SU-DHL-6 (cell line): ENCODE measurements around the gene P3H1.

Experiments used
- H2AFZ ChIP-seq: fragments of 200-600 bp; sonication (generic); 2 replicates; pipeline ENCODE4 v1.6.1; 2014; ENCODE audit warnings: low read depth, mild to moderate bottlenecking, moderate library complexity, mixed read lengths, antibody characterized with exemption, low read length; ENCODE audit not compliant: severe bottlenecking
- H3F3A ChIP-seq: fragments of 200-600 bp; shearing (Covaris generic); 2 replicates; pipeline ENCODE4 v1.6.0; 2016; ENCODE audit warnings: antibody characterized with exemption, mild to moderate bottlenecking; ENCODE audit not compliant: insufficient read depth
- H3K27ac ChIP-seq: fragments of 200-600 bp; sonication (generic); 2 replicates; pipeline ENCODE4 v1.5.1; 2016; ENCODE audit warnings: low read depth, mild to moderate bottlenecking, low read length, moderate library complexity, mixed read lengths
- H3K27me3 ChIP-seq: fragments of 200-600 bp; sonication (generic), shearing (Covaris generic); 2 replicates; pipeline ENCODE4 v1.6.0; 2014; ENCODE audit warnings: mild to moderate bottlenecking, low read length
- H3K36me3 ChIP-seq: fragments of 200-600 bp; sonication (generic); 2 replicates; pipeline ENCODE4 v1.6.1; 2014; ENCODE audit warnings: mild to moderate bottlenecking, low read length, mixed read lengths
- H3K4me2 ChIP-seq: fragments of 300-600, 200-600 bp; shearing (Covaris generic), sonication (generic); 2 replicates; pipeline ENCODE4 v1.6.0; 2014; ENCODE audit warnings: low read length, low read depth, mild to moderate bottlenecking; ENCODE audit not compliant: poor library complexity, severe bottlenecking
- H3K4me3 ChIP-seq: fragments of 200-600 bp; sonication (generic); 2 replicates; pipeline ENCODE4 v1.5.1; 2014; ENCODE audit warnings: antibody characterized with exemption, low read length, mild to moderate bottlenecking, mixed read lengths; ENCODE audit not compliant: insufficient read depth, poor library complexity, severe bottlenecking
- H3K79me2 ChIP-seq: fragments of 200-600 bp; sonication (generic); 2 replicates; pipeline ENCODE4 v1.6.1; 2014; ENCODE audit warnings: mild to moderate bottlenecking, low read length, moderate library complexity; ENCODE audit not compliant: insufficient read depth
- H3K9ac ChIP-seq: fragments of 200-600 bp; sonication (generic); 2 replicates; pipeline ENCODE4 v1.7.0; 2014; ENCODE audit warnings: mild to moderate bottlenecking, low read length
- H3K9me2 ChIP-seq: fragments of 200-600 bp; sonication (generic); replicated peaks from 2 replicates; pipeline ENCODE4 v1.6.1; 2014; ENCODE audit warnings: low read length; ENCODE audit not compliant: insufficient read depth
- H3K9me3 ChIP-seq: fragments of 200-600 bp; sonication (generic); 2 replicates; pipeline ENCODE4 v1.6.1; 2014; ENCODE audit warnings: low read length, mixed read lengths; ENCODE audit not compliant: insufficient read depth
- H4K20me1 ChIP-seq: fragments of 200-600 bp; sonication (generic); 2 replicates; pipeline ENCODE4 v1.6.1; 2014; ENCODE audit warnings: low read depth, mild to moderate bottlenecking, antibody characterized with exemption, low read length, moderate library complexity, mixed read lengths
- CTCF ChIP-seq: fragments of 200-600 bp; sonication (generic); IDR thresholded peaks from one replicate; pipeline ENCODE4 v1.5.1; 2017; ENCODE audit warnings: antibody characterized with exemption, mild to moderate bottlenecking, low read length, moderate library complexity; ENCODE audit not compliant: insufficient read depth, poor library complexity, severe bottlenecking
- EZH2phosphoT487 ChIP-seq: fragments of 200-600 bp; sonication (generic), shearing (Covaris generic); conservative IDR thresholded peaks from 2 replicates; pipeline ENCODE4 v1.6.1; 2018; ENCODE audit warnings: mild to moderate bottlenecking, antibody characterized with exemption, low read length, moderate library complexity, mixed read lengths

Gene P3H1

GRCh38 chr1:42793824-42794223 is 27.0 kb upstream of the P3H1 start:
- H3K27me3 ChIP-seq, result no peaks in the 10 kb centered on the region
- no peaks in the 10 kb centered on the region for H3K9me3 ChIP-seq
- TF ChIP-seq EZH2phosphoT487 (no peak), CTCF (no peak)
- no peak overlapping the region for H3K4me3 ChIP-seq
- H3K9me2 ChIP-seq, result no peaks in the 10 kb centered on the region
- H3K9ac ChIP-seq, result no peak overlapping the region
- H4K20me1 ChIP-seq, result no peaks in the 10 kb centered on the region
- no peak overlapping the region for H3K27ac ChIP-seq
- no peak overlapping the region for H2AFZ ChIP-seq
- H3K4me2 ChIP-seq, result no peak overlapping the region
- H3K36me3 ChIP-seq, result no peaks in the 10 kb centered on the region
- H3K79me2 ChIP-seq, result no peaks in the 10 kb centered on the region
- H3F3A ChIP-seq, result no peaks in the 10 kb centered on the region

- Histone ChIP-seq H3K36me3 (no peaks in the 10 kb centered on the region), H3F3A (no peaks in the 10 kb centered on the region), H3K9ac (no peak overlapping the region), H2AFZ (no peak overlapping the region), H3K79me2 (no peaks in the 10 kb centered on the region), H3K27me3 (no peaks in the 10 kb centered on the region), H3K9me3 (no peaks in the 10 kb centered on the region), H3K4me3 (no peak overlapping the region), H3K27ac (no peak overlapping the region), H3K9me2 (no peaks in the 10 kb centered on the region), H4K20me1 (no peaks in the 10 kb centered on the region), H3K4me2 (no peak overlapping the region)
- no peak for TF ChIP-seq CTCF
- TF ChIP-seq EZH2phosphoT487, result no peak
Measured at GRCh38 chr1:42788021-42788420, 21.2 kb upstream of the P3H1 start.

- H3K9me2 ChIP-seq, result no peaks in the 10 kb centered on the region
- no peaks in the 10 kb centered on the region for H3K9me3 ChIP-seq
- no peaks in the 10 kb centered on the region for H4K20me1 ChIP-seq
- no peak overlapping the region for H3K9ac ChIP-seq
- no peaks in the 10 kb centered on the region for H3F3A ChIP-seq
- H3K27me3 ChIP-seq, result no peaks in the 10 kb centered on the region
- H3K4me3 ChIP-seq, result no peak overlapping the region
- TF ChIP-seq CTCF (no peak), EZH2phosphoT487 (no peak)
- no peaks in the 10 kb centered on the region for H3K79me2 ChIP-seq
- H3K36me3 ChIP-seq, result no peaks in the 10 kb centered on the region
- H2AFZ ChIP-seq, result no peak overlapping the region
- H3K4me2 ChIP-seq, result no peak overlapping the region
- no peak overlapping the region for H3K27ac ChIP-seq
Measured at GRCh38 chr1:42786097-42786496, 19.3 kb upstream of the P3H1 start.
